ENCODE data around the gene FRMD3. TPM values are rescaled to one million over a fixed set of nuclear protein-coding genes. Genes with fewer than 3 reads are reported as not detected.

FRMD3 gene
- total RNA-seq: 0.27 TPM

- peak in 2 of 3 donors; percentile 57 to 62 for DNase-seq (ENCODE audit: low read depth in 2 of 3, low spot score in 2 of 3)
These were observed at the start of gene FRMD3 for GRCh38 chr9:83538172-83538889. Gene FRMD3, minus strand, starts transcription at chr9:83538401. Its CDS starts 170 bp downstream, at chr9:83538231.

- DNase-seq (ENCODE audit: low read depth in 2 of 3, low spot score in 2 of 3): no peak
These were observed 46.8 kb upstream of the FRMD3 start for GRCh38 chr9:83584995-83585394.

- peak in 2 of 3 donors; percentile 41 to 74 for DNase-seq (ENCODE audit: low read depth in 2 of 3, low spot score in 2 of 3)
These were observed 45.2 kb upstream of the FRMD3 start for GRCh38 chr9:83583151-83584014.

GRCh38 chr9:83582029-83582428 is 43.8 kb upstream of the FRMD3 start:
- DNase-seq (ENCODE audit: low read depth in 2 of 3, low spot score in 2 of 3): no peak

- no peak for DNase-seq (ENCODE audit: low read depth in 2 of 3, low spot score in 2 of 3)
These were observed 36.3 kb upstream of the FRMD3 start for GRCh38 chr9:83574482-83574881.

GRCh38 chr9:83572524-83572923 is 34.3 kb upstream of the FRMD3 start:
- DNase-seq (ENCODE audit: low read depth in 2 of 3, low spot score in 2 of 3): no peak

GRCh38 chr9:83570359-83570758 is 32.2 kb upstream of the FRMD3 start:
- DNase-seq (ENCODE audit: low read depth in 2 of 3, low spot score in 2 of 3): no peak

- peak in 1 of 3 donors; percentile 28 for DNase-seq (ENCODE audit: low read depth in 2 of 3, low spot score in 2 of 3)
These were observed 31.1 kb upstream of the FRMD3 start for GRCh38 chr9:83569326-83569725.

GRCh38 chr9:83563360-83563759 is 25.2 kb upstream of the FRMD3 start:
- DNase-seq (ENCODE audit: low read depth in 2 of 3, low spot score in 2 of 3): no peak

GRCh38 chr9:83560169-83560826 is 22.1 kb upstream of the FRMD3 start:
- DNase-seq (ENCODE audit: low read depth in 2 of 3, low spot score in 2 of 3): no peak

- DNase-seq (ENCODE audit: low read depth in 2 of 3, low spot score in 2 of 3): no peak
These were observed 19.6 kb upstream of the FRMD3 start for GRCh38 chr9:83557771-83558170.

- DNase-seq (ENCODE audit: low read depth in 2 of 3, low spot score in 2 of 3): no peak
These were observed 19.1 kb upstream of the FRMD3 start for GRCh38 chr9:83557317-83557716.

- no peak for DNase-seq (ENCODE audit: low read depth in 2 of 3, low spot score in 2 of 3)
These were observed 16.1 kb upstream of the FRMD3 start for GRCh38 chr9:83554278-83554677.

GRCh38 chr9:83544002-83544698 is 5.9 kb upstream of the FRMD3 start:
- DNase-seq (ENCODE audit: low read depth in 2 of 3, low spot score in 2 of 3): peak in 2 of 3 donors; percentile 25 to 41

- no peak for DNase-seq (ENCODE audit: low read depth in 2 of 3, low spot score in 2 of 3)
These were observed 663 bp upstream of the FRMD3 start for GRCh38 chr9:83538890-83539238.

- no peak for DNase-seq (ENCODE audit: low read depth in 2 of 3, low spot score in 2 of 3)
These were observed 650 bp downstream of the FRMD3 start for GRCh38 chr9:83537331-83538171.

- no peak for DNase-seq (ENCODE audit: low read depth in 2 of 3, low spot score in 2 of 3)
These were observed 1.9 kb downstream of the FRMD3 start for GRCh38 chr9:83536332-83536731.

- no peak for DNase-seq (ENCODE audit: low read depth in 2 of 3, low spot score in 2 of 3)
These were observed 2.5 kb downstream of the FRMD3 start for GRCh38 chr9:83535736-83536135.

GRCh38 chr9:83533296-83533695 is 4.9 kb downstream of the FRMD3 start:
- DNase-seq (ENCODE audit: low read depth in 2 of 3, low spot score in 2 of 3): no peak

- DNase-seq (ENCODE audit: low read depth in 2 of 3, low spot score in 2 of 3): no peak
These were observed 11.3 kb downstream of the FRMD3 start for GRCh38 chr9:83526901-83527300.
